Right atrium auricular region (tissue), 2 donors: ENCODE results near the gene SLC16A12. TPM values are rescaled to one million over a fixed set of nuclear protein-coding genes. Genes with fewer than 3 reads are reported as not detected.

Source experiments
- DNase-seq: peaks from one replicate; pipeline ENCODE4 v3.0.0-alpha.2; 2019; ENCODE audit warnings: low spot score
- H3K27ac ChIP-seq, 2 donors: fragments of 200-600 bp; sonication (generic); 1 replicate in 1 of 2; 2 replicates in 1 of 2; pipeline ENCODE4 v1.5.1; 2016 to 2019
- H3K27me3 ChIP-seq, 2 donors: fragments of 200-600 bp; sonication (generic); one replicate each; pipeline versions ENCODE4 v1.5.1 to v1.6.0; 2017 to 2019
- H3K36me3 ChIP-seq: fragments of 200-600 bp; sonication (generic); one replicate; pipeline ENCODE4 v1.5.1; 2016
- H3K4me1 ChIP-seq, 2 donors: fragments of 200-600 bp; sonication (generic); one replicate each; pipeline versions ENCODE4 v1.5.1 to v1.6.0; 2017 to 2019
- H3K4me3 ChIP-seq, 2 donors: fragments of 200-600 bp; sonication (generic); 1 replicate in 1 of 2; 2 replicates in 1 of 2; pipeline ENCODE4 v1.5.1; 2017 to 2019; ENCODE audit warnings: mild to moderate bottlenecking in 1 of 2, moderate library complexity in 1 of 2
- H3K9me3 ChIP-seq, 2 donors: fragments of 200-600 bp; sonication (generic); one replicate each; pipeline ENCODE4 v1.5.1; 2019
- CTCF ChIP-seq, 2 donors: fragments of 200-600 bp; sonication (generic); IDR thresholded peaks; one replicate each; pipeline ENCODE4 v1.5.1; 2019; ENCODE audit warnings: antibody characterized with exemption in 2 of 2
- total RNA-seq, 2 donors: library from RNA; depleted of rRNA; stranded (reverse); fragments of >200 nt; gene quantifications; one replicate each; pipeline ENCODE4 v1.1.0, GENCODE V29; 2016

SLC16A12 gene
- total RNA-seq, 2 donors from 2014 or later: 6.0 to 10.0 TPM

GRCh38 chr10:89426230-89426868 lies 109.0 kb downstream of the SLC16A12 start:
- Histone ChIP-seq H3K4me1 (peaks cover 0 to 8% of the 10 kb centered on the region in 2 donors), H3K36me3 (no peaks in the 10 kb centered on the region), H3K27me3 (no peaks in the 10 kb centered on the region), H3K4me3 (no peak overlapping the region), H3K9me3 (no peaks in the 10 kb centered on the region), H3K27ac (no peak overlapping the region)
- TF ChIP-seq CTCF (IDR thresholded peaks at IDR 0.05): peak; percentile 69 to 89
- DNase-seq: no peak

GRCh38 chr10:89425000-89425399 lies 110.4 kb downstream of the SLC16A12 start:
- H3K4me3 ChIP-seq: no peak overlapping the region
- H3K27me3 ChIP-seq: no peaks in the 10 kb centered on the region
- no peak for DNase-seq
- H3K4me1 ChIP-seq: peaks cover 0 to 8% of the 10 kb centered on the region in 2 donors
- H3K36me3 ChIP-seq: no peaks in the 10 kb centered on the region
- H3K27ac ChIP-seq: no peak overlapping the region
- no peaks in the 10 kb centered on the region for H3K9me3 ChIP-seq
- TF ChIP-seq CTCF (IDR thresholded peaks at IDR 0.05): no peak

- Histone ChIP-seq H3K4me1 (peaks cover 0 to 21% of the 10 kb centered on the region in 2 donors), H3K4me3 (no peak overlapping the region), H3K27ac (no peak overlapping the region), H3K36me3 (peaks cover 6% of the 10 kb centered on the region), H3K9me3 (no peaks in the 10 kb centered on the region), H3K27me3 (no peaks in the 10 kb centered on the region)
- no peak for DNase-seq
- no peak for TF ChIP-seq CTCF (IDR thresholded peaks at IDR 0.05)
These were observed 114.3 kb downstream of the SLC16A12 start for GRCh38 chr10:89421018-89421476.

- H3K9me3 ChIP-seq: no peaks in the 10 kb centered on the region
- H3K27ac ChIP-seq: peak overlapping the region in 1 of 2 donors; percentile 33
- TF ChIP-seq CTCF (IDR thresholded peaks at IDR 0.05): peak in 1 of 2 donors; percentile 56
- no peak for DNase-seq
- H3K27me3 ChIP-seq: no peaks in the 10 kb centered on the region
- H3K4me1 ChIP-seq: peaks cover 0 to 25% of the 10 kb centered on the region in 2 donors
- no peak overlapping the region for H3K4me3 ChIP-seq
- H3K36me3 ChIP-seq: peaks cover 6% of the 10 kb centered on the region
These were observed 115.8 kb downstream of the SLC16A12 start for GRCh38 chr10:89419548-89419947.

- peaks cover 0 to 30% of the 10 kb centered on the region in 2 donors for H3K4me1 ChIP-seq
- H3K27me3 ChIP-seq: no peaks in the 10 kb centered on the region
- peaks cover 6% of the 10 kb centered on the region for H3K36me3 ChIP-seq
- DNase-seq: no peak
- no peak overlapping the region for H3K4me3 ChIP-seq
- H3K9me3 ChIP-seq: no peaks in the 10 kb centered on the region
- TF ChIP-seq CTCF (IDR thresholded peaks at IDR 0.05): no peak
- peak overlapping the region in 1 of 2 donors; percentile 96 for H3K27ac ChIP-seq
These were observed 118.9 kb downstream of the SLC16A12 start for GRCh38 chr10:89416465-89416864.
